Tibial artery (tissue), 4 donors: ENCODE data around the gene KCNK7.

Experiments used
- DNase-seq, 2 donors: peaks; one replicate each; pipeline ENCODE4 v3.0.0-alpha.2; 2019
- H3K27ac ChIP-seq, 2 donors: fragments of 200-600 bp; sonication (generic) in 1 of 2; 1 replicate in 1 of 2; 2 replicates in 1 of 2; pipeline ENCODE4 v1.5.1; 2018 to 2019; ENCODE audit warnings: mild to moderate bottlenecking in 1 of 2
- H3K27me3 ChIP-seq, 2 donors: fragments of 200-600 bp; sonication (generic) in 1 of 2; one replicate each; pipeline versions ENCODE4 v1.5.1 to v1.6.0; 2016 to 2019
- H3K36me3 ChIP-seq, 3 donors: fragments of 200-600 bp; sonication (generic) in 2 of 3; one replicate each; pipeline ENCODE4 v1.5.1; 2016 to 2019; ENCODE audit warnings: mild to moderate bottlenecking in 2 of 3
- H3K4me1 ChIP-seq, 4 donors: fragments of 200-600 bp; sonication (generic) in 2 of 4; 1 replicate in 3 of 4; 2 replicates in 1 of 4; pipeline ENCODE4 v1.5.1; 2016 to 2019
- H3K4me3 ChIP-seq, 2 donors: fragments of 200-600 bp; sonication (generic) in 1 of 2; 1 replicate in 1 of 2; 2 replicates in 1 of 2; pipeline ENCODE4 v1.5.1; 2018 to 2019; ENCODE audit warnings: mild to moderate bottlenecking in 2 of 2
- H3K9me3 ChIP-seq, 3 donors: fragments of 200-600 bp; sonication (generic) in 1 of 3; one replicate each; pipeline ENCODE4 v1.5.1; 2016 to 2019
- intact Hi-C: fragments of 100-400 bp; cut with DNase I; formaldehyde crosslinking; loops from one replicate; pipeline ENCODE4 v1.15.0; 2023; ENCODE audit warnings: low total_unique reads
- TF ChIP-seq, protein P1 (sequence below), 2 experiments: fragments of 200-600 bp in 1 of 2; fragments of 450-650 bp in 1 of 2; IDR thresholded peaks; one replicate each; pipeline ENCODE4 v1.5.1; 2017 to 2019; ENCODE audit warnings: antibody characterized with exemption in 2 of 2, mild to moderate bottlenecking in 1 of 2, moderate library complexity in 1 of 2

The KCNK7 gene

DNA sequence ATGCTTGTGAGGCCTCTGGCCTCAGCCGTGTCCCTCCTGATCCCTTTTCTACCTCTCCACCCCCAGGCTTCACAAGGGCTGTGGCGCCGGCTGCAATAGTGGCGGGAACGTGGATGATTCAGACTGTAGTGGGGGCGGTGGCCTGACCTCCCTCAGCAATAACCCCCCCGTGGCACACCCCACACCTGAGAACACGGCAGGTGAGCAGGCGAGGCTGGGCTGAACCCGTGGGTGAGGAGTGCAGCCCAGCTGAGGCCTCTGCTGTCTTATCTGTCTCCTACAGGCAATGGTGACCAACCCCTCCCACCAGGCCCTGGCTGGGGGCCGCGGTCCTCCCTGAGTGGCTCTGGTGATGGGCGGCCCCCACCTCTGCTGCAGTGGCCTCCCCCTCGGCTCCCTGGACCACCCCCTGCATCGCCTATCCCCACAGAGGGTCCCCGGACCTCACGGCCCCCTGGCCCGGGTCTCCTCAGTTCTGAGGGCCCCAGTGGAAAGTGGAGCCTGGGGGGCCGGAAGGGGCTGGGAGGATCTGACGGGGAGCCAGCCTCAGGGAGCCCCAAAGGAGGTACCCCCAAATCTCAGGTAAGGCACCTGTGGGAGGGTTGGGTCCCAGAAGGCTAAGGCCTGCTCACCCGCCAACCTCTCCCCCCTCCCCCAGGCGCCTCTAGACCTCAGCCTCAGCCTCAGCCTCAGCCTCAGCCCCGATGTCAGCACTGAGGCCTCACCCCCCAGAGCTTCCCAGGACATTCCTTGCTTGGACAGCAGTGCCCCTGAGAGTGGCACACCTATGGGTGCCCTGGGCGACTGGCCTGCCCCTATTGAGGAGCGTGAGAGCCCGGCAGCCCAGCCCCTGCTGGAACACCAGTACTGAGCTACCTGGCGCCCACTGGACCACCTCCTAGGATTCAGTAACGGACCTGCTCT, 40.8 kb upstream of the KCNK7 start:
- Histone ChIP-seq H3K9me3 (no peaks in the 10 kb centered on the region), H3K27me3 (no peaks in the 10 kb centered on the region), H3K4me1 (peaks cover 0 to 31% (median 23%) of the 10 kb centered on the region in 4 donors), H3K4me3 (no peak overlapping the region), H3K27ac (peak overlapping the region in 1 of 2 donors; percentile 11), H3K36me3 (peaks cover 28 to 66% (median 47%) of the 10 kb centered on the region in 3 donors)
- DNase-seq: no peak
- TF ChIP-seq, protein P1, sequence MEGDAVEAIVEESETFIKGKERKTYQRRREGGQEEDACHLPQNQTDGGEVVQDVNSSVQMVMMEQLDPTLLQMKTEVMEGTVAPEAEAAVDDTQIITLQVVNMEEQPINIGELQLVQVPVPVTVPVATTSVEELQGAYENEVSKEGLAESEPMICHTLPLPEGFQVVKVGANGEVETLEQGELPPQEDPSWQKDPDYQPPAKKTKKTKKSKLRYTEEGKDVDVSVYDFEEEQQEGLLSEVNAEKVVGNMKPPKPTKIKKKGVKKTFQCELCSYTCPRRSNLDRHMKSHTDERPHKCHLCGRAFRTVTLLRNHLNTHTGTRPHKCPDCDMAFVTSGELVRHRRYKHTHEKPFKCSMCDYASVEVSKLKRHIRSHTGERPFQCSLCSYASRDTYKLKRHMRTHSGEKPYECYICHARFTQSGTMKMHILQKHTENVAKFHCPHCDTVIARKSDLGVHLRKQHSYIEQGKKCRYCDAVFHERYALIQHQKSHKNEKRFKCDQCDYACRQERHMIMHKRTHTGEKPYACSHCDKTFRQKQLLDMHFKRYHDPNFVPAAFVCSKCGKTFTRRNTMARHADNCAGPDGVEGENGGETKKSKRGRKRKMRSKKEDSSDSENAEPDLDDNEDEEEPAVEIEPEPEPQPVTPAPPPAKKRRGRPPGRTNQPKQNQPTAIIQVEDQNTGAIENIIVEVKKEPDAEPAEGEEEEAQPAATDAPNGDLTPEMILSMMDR (IDR thresholded peaks at IDR 0.05): no peak
- intact Hi-C loops: no loop called here

DNA sequence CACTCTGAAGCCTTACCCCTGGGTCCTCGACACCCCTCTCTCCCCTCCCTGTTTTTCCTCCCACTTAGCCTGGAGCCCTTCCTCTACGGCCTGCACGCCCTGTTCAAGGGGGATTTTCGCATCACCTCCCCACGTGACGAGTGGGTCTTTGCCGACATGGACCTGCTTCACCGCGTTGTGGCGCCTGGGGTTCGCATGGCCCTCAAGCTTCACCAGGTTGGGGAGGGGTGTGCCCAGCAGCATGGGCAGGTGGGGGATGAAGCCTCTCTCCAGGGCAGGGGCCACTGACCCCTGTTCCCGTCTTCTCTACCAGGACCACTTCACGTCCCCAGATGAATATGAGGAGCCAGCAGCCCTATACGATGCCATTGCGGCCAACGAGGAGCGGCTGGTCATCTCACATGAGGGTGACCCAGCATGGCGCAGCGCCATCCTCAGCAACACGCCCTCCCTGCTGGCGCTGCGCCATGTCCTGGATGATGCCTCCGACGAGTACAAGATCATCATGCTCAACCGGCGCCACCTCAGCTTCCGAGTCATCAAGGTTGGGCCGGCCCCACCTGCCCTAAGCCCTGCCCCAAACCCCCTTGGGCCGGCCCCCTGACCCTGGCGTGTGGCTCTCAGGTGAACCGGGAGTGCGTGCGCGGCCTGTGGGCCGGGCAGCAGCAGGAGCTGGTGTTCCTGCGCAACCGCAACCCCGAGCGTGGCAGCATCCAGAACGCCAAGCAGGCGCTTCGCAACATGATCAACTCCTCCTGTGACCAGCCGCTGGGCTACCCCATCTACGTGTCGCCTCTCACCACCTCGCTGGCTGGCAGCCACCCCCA, 39.5 kb upstream of the KCNK7 start:
- Histone ChIP-seq H3K27ac (no peak overlapping the region), H3K36me3 (peaks cover 38 to 69% (median 59%) of the 10 kb centered on the region in 3 donors), H3K9me3 (no peaks in the 10 kb centered on the region), H3K27me3 (no peaks in the 10 kb centered on the region), H3K4me3 (no peak overlapping the region), H3K4me1 (peaks cover 0 to 28% (median 23%) of the 10 kb centered on the region in 4 donors)
- no peak for DNase-seq
- TF ChIP-seq, protein P1 (IDR thresholded peaks at IDR 0.05): no peak
- intact Hi-C loops: no loop called here

GRCh38 chr11:65634440-65634839, 38.8 kb upstream of the KCNK7 start:
- peaks cover 45 to 76% (median 66%) of the 10 kb centered on the region in 3 donors for H3K36me3 ChIP-seq
- H3K4me3 ChIP-seq: no peak overlapping the region
- no peak overlapping the region for H3K27ac ChIP-seq
- intact Hi-C loops: no loop called here
- DNase-seq: no peak
- peaks cover 0 to 23% (median 19%) of the 10 kb centered on the region in 4 donors for H3K4me1 ChIP-seq
- no peaks in the 10 kb centered on the region for H3K9me3 ChIP-seq
- TF ChIP-seq, protein P1 (IDR thresholded peaks at IDR 0.05): no peak
- no peaks in the 10 kb centered on the region for H3K27me3 ChIP-seq

DNA sequence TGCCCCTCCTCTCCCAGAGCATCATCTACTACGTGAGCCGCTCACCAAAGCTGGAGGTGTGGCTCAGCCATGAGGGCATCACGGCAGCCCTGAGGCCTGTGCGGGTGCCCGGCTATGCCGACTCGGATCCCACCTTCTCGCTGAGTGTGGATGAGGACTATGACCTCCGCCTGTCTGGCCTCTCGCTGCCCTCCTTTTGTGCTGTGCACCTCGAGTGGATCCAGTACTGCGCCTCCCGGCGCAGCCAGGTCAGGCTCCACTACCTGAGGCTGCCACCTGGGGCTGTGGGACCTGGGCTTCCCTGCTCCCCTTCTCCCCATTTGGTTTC, 38.5 kb upstream of the KCNK7 start:
- H3K4me1 ChIP-seq: peaks cover 0 to 19% (median 17%) of the 10 kb centered on the region in 4 donors
- no peaks in the 10 kb centered on the region for H3K27me3 ChIP-seq
- no peak for DNase-seq
- H3K36me3 ChIP-seq: peaks cover 48 to 80% (median 70%) of the 10 kb centered on the region in 3 donors
- intact Hi-C loops: no loop called here
- H3K9me3 ChIP-seq: no peaks in the 10 kb centered on the region
- H3K27ac ChIP-seq: no peak overlapping the region
- no peak overlapping the region for H3K4me3 ChIP-seq
- TF ChIP-seq, protein P1 (IDR thresholded peaks at IDR 0.05): no peak

GRCh38 chr11:65633390-65634108, 37.9 kb upstream of the KCNK7 start:
- H3K4me1 ChIP-seq: peaks cover 0 to 14% (median 11%) of the 10 kb centered on the region in 4 donors
- H3K9me3 ChIP-seq: no peaks in the 10 kb centered on the region
- H3K4me3 ChIP-seq: no peak overlapping the region
- TF ChIP-seq, protein P1 (IDR thresholded peaks at IDR 0.05): no peak
- no peaks in the 10 kb centered on the region for H3K27me3 ChIP-seq
- H3K27ac ChIP-seq: no peak overlapping the region
- intact Hi-C loops: no loop called here
- H3K36me3 ChIP-seq: peaks cover 54 to 85% (median 75%) of the 10 kb centered on the region in 3 donors
- no peak for DNase-seq
